ENCODE measurements around the gene CLRN1.

- TF ChIP-seq POLR2A (IDR thresholded peaks at IDR 0.05) (no peak), POLR2AphosphoS5 (IDR thresholded peaks at IDR 0.05) (no peak), EP300 (IDR thresholded peaks at IDR 0.05) (no peak)
- TF ChIP-seq, protein P1, sequence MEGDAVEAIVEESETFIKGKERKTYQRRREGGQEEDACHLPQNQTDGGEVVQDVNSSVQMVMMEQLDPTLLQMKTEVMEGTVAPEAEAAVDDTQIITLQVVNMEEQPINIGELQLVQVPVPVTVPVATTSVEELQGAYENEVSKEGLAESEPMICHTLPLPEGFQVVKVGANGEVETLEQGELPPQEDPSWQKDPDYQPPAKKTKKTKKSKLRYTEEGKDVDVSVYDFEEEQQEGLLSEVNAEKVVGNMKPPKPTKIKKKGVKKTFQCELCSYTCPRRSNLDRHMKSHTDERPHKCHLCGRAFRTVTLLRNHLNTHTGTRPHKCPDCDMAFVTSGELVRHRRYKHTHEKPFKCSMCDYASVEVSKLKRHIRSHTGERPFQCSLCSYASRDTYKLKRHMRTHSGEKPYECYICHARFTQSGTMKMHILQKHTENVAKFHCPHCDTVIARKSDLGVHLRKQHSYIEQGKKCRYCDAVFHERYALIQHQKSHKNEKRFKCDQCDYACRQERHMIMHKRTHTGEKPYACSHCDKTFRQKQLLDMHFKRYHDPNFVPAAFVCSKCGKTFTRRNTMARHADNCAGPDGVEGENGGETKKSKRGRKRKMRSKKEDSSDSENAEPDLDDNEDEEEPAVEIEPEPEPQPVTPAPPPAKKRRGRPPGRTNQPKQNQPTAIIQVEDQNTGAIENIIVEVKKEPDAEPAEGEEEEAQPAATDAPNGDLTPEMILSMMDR (IDR thresholded peaks at IDR 0.05): no peak
Measured at GRCh38 chr3:150921209-150921608, 51.3 kb downstream of the CLRN1 start.
